Brain microvascular endothelial cell (primary cell): ENCODE data around the gene DAGLA.
A peak's percentile ranks its signal among the peaks of the same experiment; 100 is the strongest.

Experiments used
- DNase-seq: peaks from one replicate; pipeline ENCODE4 v3.0.0-alpha.2; 2020
- H3K27ac ChIP-seq: fragments of 250-450 bp; sonication (Bioruptor Pico); 2 replicates; pipeline ENCODE4 v1.5.1; 2020; ENCODE audit warnings: mild to moderate bottlenecking, moderate library complexity
- H3K27me3 ChIP-seq: fragments of 250-450 bp; sonication (Bioruptor Pico); replicated peaks from 2 replicates; pipeline ENCODE4 v1.5.1; 2020; ENCODE audit warnings: mild to moderate bottlenecking
- H3K36me3 ChIP-seq: fragments of 250-450 bp; sonication (Bioruptor Pico); replicated peaks from 2 replicates; pipeline ENCODE4 v1.5.1; 2020; ENCODE audit warnings: mild to moderate bottlenecking
- H3K4me3 ChIP-seq: 2 replicates; pipeline ENCODE4 v1.5.1; 2011; ENCODE audit warnings: low read depth, mild to moderate bottlenecking, control low read depth, low read length, moderate library complexity
- CTCF ChIP-seq: IDR thresholded peaks from 2 replicates; pipeline ENCODE4 v1.5.1; 2011; ENCODE audit warnings: low read depth, mild to moderate bottlenecking, moderate library complexity, low read length, control low read depth, inconsistent platforms; ENCODE audit errors: missing control alignments
- in situ Hi-C: cut with HindIII; loops from 2 replicates; pipeline ENCODE4 v1.10.0; 2017; ENCODE audit warnings: low sequenced_read_pairs, low pct_ligation_motif_present

The DAGLA gene

GRCh38 chr11:61682093-61682732, 2.0 kb downstream of the DAGLA start:
- in situ Hi-C loops = no loop called here
- peak; percentile 47 for DNase-seq
- Histone ChIP-seq H3K27ac (no peak overlapping the region), H3K36me3 (no peaks in the 10 kb centered on the region), H3K4me3 (no peak overlapping the region), H3K27me3 (no peaks in the 10 kb centered on the region)
- no peak for TF ChIP-seq CTCF

DNA sequence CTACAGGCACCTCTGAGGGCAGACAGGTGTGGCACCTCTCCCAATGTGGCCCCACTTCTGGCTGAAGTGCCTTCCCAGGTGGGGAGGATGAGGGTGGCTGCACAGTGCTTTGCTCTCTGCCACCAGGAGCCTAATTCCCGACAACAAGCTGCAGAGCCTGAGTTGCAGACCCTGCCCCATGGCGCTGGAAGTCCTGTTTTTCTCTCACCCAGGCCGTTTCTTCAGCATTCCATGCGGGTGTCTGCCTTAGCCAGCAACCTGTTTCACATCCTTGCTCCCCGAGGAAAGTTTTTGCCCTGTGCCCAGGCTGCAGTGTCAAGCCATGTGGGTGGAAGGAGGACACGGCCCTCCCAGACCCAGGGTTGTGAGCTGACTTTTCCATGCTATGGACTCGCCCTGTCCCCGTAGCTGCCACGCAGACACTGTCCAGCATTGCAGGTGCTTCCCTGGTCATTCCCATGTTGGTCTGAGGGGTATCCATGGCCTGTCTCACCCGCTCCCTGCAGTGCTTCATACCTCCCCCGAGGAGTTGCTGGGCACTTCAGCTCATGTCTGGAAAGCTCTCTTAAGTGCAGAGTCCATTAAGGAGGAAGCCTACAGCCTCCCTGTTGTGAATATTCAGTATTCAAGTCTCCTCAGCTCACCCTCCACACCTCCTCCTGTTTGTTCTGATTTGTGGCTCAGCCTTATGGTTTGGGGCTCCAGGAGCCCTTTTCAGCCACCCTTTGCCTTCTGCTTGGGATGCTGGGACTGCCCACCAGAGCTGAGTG, 2.9 kb downstream of the DAGLA start:
- no peak for DNase-seq
- Histone ChIP-seq H3K36me3 (no peaks in the 10 kb centered on the region), H3K27ac (no peak overlapping the region), H3K4me3 (no peak overlapping the region), H3K27me3 (no peaks in the 10 kb centered on the region)
- TF ChIP-seq CTCF = no peak
- in situ Hi-C loops = no loop called here

GRCh38 chr11:61683961-61684869, 4.0 kb downstream of the DAGLA start:
- no peak overlapping the region for H3K27ac ChIP-seq
- DNase-seq = no peak
- peak overlapping the region; percentile 18 for H3K4me3 ChIP-seq
- in situ Hi-C loops = no loop called here
- H3K27me3 ChIP-seq = no peaks in the 10 kb centered on the region
- H3K36me3 ChIP-seq = no peaks in the 10 kb centered on the region
- no peak for TF ChIP-seq CTCF

DNA sequence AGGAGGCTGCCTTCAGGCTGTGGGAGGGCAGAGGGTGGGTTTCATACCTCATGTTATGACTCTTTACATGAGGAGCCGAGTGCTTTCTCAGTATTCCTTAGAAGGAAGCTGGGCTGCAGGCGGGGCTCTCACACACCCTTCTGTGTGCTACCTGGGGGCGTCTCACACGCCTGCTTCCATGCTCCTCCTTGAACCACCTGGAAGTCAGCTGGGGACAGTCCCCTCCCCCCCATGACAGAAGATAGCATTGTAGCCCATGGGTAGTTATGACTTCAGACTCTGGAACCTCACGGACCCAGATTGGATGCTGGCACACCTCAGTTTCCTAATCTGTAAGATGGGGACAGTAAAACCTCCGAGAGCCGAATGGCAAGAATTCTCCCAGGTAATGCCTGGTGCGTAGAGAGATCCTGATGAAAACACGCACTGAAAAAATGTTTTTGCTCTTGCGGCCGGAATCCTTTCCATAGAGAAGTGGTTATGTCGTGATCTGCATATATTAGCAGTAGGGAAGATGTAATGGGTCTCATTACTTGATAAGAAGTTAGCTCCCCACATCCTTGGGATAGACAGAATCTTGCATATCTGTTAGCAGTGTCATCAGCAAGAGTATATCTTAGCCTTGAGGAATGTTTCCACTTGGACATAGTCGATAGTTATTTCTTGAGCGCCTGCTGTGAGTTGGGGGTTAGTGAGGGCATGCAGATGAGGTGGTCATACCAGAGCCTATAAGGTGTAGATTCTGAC, 4.9 kb downstream of the DAGLA start:
- H3K27me3 ChIP-seq = no peaks in the 10 kb centered on the region
- no peak overlapping the region for H3K4me3 ChIP-seq
- peak; percentile 40 for DNase-seq
- H3K27ac ChIP-seq = peak overlapping the region; percentile 5
- no peak for TF ChIP-seq CTCF
- no peaks in the 10 kb centered on the region for H3K36me3 ChIP-seq
- in situ Hi-C loops = no loop called here

GRCh38 chr11:61685617-61685967, 5.4 kb downstream of the DAGLA start:
- TF ChIP-seq CTCF = no peak
- in situ Hi-C loops = no loop called here
- no peak for DNase-seq
- Histone ChIP-seq H3K27ac (no peak overlapping the region), H3K27me3 (no peaks in the 10 kb centered on the region), H3K4me3 (no peak overlapping the region), H3K36me3 (no peaks in the 10 kb centered on the region)
